Right lobe of liver (tissue), 6 donors: ENCODE results near the gene RIMS4. TPM values are rescaled to one million over a fixed set of nuclear protein-coding genes. Genes with fewer than 3 reads are reported as not detected.

Experiments
- ATAC-seq, 4 donors: fragments of 200-7000 bp; cut with Tn5 transposase; one replicate each; pipeline ENCODE4 v1.9.1; 2020; ENCODE audit warnings: mild to moderate bottlenecking in 4 of 4, moderate library complexity in 4 of 4
- DNase-seq, 3 donors: peaks; one replicate each; pipeline ENCODE4 v3.0.0-alpha.2; 2020
- H3K27ac ChIP-seq, 3 donors: fragments of 200-600 bp; one replicate each; pipeline ENCODE4 v1.8.0; 2022
- H3K27me3 ChIP-seq, 2 donors: fragments of 200-600 bp; one replicate each; pipeline ENCODE4 v1.8.0; 2022
- H3K36me3 ChIP-seq, 4 donors: fragments of 200-600 bp; sonication (generic) in 1 of 4; one replicate each; pipeline versions ENCODE4 v1.5.1 to v1.8.0; 2017 to 2022; ENCODE audit warnings: control low read depth in 1 of 4
- H3K4me1 ChIP-seq, 4 donors: fragments of 200-600 bp; sonication (generic) in 1 of 4; one replicate each; pipeline versions ENCODE4 v1.5.1 to v1.8.0; 2017 to 2022; ENCODE audit warnings: control low read depth in 1 of 4
- H3K4me3 ChIP-seq, 3 donors: fragments of 200-600 bp; one replicate each; pipeline ENCODE4 v1.8.0; 2022
- H3K9me3 ChIP-seq, 4 donors: fragments of 200-600 bp; sonication (generic) in 1 of 4; one replicate each; pipeline versions ENCODE4 v1.5.1 to v1.8.0; 2017 to 2022; ENCODE audit warnings: control low read depth in 1 of 4
- POLR2A ChIP-seq: fragments of 450-650 bp; IDR thresholded peaks from one replicate; pipeline ENCODE4 v1.6.1; 2017; ENCODE audit warnings: antibody characterized with exemption, mild to moderate bottlenecking
- WGBS: methylation state at CpG from one replicate; pipeline ENCODE4 v1.1.6; 2018; ENCODE audit warnings: low coverage, low lambda C conversion rate; ENCODE audit not compliant: insufficient coverage; ENCODE audit errors: missing lambda C conversion rate; 5-methylcytosine and 5-hydroxymethylcytosine counted together
- intact Hi-C, 2 donors: fragments of 100-400 bp; cut with DNase I; formaldehyde crosslinking; loops; one replicate each; pipeline versions ENCODE4 v1.11.2 to v1.14.1; 2022
- long read RNA-seq: library from polyadenylated mRNA; unstranded; transcript quantifications from one replicate; pipeline ENCODE4 v2.0.0, GENCODE V29; 2019
- total RNA-seq, 6 experiments: library from RNA; depleted of rRNA in 2 of 6; stranded (reverse); fragments of >200 nt in 2 of 6; fragmentation: NEBNext Ultra II Directional in 3 of 6; extraction: Animal tissue kit (Norgen Biotek cat#: 25700) in 3 of 6; gene quantifications; one replicate each; pipeline versions ENCODE4 v1.1.0 to v1.2.4, GENCODE V29; 2016 to 2023
- TF ChIP-seq, protein P1 (sequence below), 4 donors: fragments of 200-600 bp in 3 of 4; fragments of 450-650 bp in 1 of 4; IDR thresholded peaks; one replicate each; pipeline versions ENCODE4 v1.5.1 to v1.8.0; 2016 to 2022; ENCODE audit warnings: antibody characterized with exemption in 4 of 4, mild to moderate bottlenecking in 2 of 4
- donor health status: DM: no; HTN: yes; CAD: no.
- donor health status: DM: no; HTN: no; CAD: no.
- donor health status: DM: no; HTN: no; CAD: no.
- donor health status: DM: no; HTN: yes; CAD: no.
- donor health status: DM: no; HTN: yes; CAD: no.

Gene RIMS4
- total RNA-seq, result not detected
- long read RNA-seq, result 0 reads

DNA sequence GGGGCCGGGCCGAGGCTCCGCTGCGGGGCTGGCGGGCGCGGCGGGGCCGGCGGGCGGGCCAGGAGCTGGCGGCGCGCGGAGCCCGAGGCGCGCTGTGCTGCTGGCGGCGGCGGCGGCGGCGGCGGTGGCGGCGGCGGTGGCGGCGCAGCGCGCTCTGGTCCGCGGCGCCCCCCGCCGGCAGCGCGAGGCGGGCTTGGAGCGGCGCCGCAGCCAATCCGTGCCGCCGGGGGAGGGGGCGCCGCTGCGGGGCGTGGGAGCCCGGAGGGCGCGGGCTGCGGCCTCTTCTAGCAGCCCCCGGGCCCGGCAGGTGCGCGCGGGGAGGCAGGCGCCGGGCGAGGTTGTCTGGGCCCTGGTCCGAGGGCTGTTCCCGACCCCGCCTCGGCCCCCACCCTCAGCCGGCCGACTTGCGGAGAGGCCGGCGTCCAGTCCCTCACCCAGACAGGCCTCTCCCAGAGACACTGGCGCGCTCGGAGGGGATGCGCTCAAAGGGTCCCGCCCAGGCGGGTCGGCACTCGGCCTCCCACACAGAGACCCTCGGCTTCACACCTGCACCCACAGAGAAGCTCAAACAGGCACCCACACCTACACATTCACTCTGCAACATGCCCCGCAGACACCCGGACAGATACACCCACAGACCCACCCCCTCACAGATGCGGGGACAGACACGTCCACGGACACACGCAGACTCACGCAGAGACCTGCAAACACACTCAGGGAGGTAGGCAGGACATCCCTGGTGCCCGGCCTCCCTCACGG lies at the start of gene RIMS4:
Gene RIMS4 (minus strand): TSS at position 156 of the 759 bp plus-strand sequence. CDS start 275 bp downstream, outside the sequence.
- 40% methylated on average over 1 of the region's 89 CpGs for WGBS
- H3K27ac ChIP-seq, result no peak within 1 kb of the TSS
- peak in 1 of 3 donors; percentile 26 for DNase-seq
- ATAC-seq, result no peak
- no peak within 1 kb of the TSS for H3K4me3 ChIP-seq
- intact Hi-C loops, result no loop called here
- no peaks in the 10 kb centered on the region for H3K4me1 ChIP-seq
- no peak for TF ChIP-seq POLR2A
- TF ChIP-seq, protein P1, sequence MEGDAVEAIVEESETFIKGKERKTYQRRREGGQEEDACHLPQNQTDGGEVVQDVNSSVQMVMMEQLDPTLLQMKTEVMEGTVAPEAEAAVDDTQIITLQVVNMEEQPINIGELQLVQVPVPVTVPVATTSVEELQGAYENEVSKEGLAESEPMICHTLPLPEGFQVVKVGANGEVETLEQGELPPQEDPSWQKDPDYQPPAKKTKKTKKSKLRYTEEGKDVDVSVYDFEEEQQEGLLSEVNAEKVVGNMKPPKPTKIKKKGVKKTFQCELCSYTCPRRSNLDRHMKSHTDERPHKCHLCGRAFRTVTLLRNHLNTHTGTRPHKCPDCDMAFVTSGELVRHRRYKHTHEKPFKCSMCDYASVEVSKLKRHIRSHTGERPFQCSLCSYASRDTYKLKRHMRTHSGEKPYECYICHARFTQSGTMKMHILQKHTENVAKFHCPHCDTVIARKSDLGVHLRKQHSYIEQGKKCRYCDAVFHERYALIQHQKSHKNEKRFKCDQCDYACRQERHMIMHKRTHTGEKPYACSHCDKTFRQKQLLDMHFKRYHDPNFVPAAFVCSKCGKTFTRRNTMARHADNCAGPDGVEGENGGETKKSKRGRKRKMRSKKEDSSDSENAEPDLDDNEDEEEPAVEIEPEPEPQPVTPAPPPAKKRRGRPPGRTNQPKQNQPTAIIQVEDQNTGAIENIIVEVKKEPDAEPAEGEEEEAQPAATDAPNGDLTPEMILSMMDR (IDR thresholded peaks at IDR 0.05), result no peak
- peaks cover 0 to 15% of the 10 kb centered on the region in 2 donors for H3K27me3 ChIP-seq
- H3K9me3 ChIP-seq, result no peaks in the 10 kb centered on the region
- H3K36me3 ChIP-seq, result no peaks in the 10 kb centered on the region

DNA sequence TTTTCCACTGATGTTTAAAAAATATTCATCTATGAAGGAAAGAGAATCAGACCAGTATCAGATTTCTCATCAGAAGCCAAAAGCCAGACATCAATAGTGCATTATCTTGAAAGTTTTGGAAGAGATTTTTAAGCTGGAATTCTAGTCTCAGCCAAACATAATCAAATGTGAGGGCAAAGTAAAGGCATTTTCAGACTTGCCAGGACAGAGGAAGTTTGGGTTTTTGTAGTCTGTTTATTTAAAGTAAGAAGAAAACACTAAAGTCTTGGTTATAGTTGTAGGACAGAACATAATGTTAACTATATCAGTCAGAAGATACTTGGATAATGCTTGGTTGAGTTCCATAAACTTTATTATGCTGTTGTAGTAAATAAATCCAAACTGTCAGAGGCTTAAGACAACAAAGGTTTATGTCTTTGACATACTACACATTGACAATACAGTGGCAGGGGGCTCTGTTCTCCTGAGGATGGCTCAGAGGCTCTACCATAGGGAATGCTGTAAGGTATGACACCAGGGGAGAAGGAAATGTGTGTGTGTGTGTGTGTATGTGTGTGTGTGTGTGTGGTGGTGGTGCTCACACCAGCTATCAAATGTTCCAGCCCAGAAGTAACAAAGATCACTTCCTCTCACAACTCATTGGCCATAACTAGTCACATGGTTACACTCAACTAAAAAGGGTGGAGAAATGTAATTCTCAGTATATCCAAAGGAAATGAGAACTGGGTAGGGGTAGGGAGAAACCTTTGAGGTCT lies 48.4 kb upstream of the RIMS4 start:
- ATAC-seq, result no peak
- intact Hi-C loops, result no loop called here
- no peak overlapping the region for H3K27ac ChIP-seq
- no peaks in the 10 kb centered on the region for H3K4me1 ChIP-seq
- H3K36me3 ChIP-seq, result no peaks in the 10 kb centered on the region
- no peaks in the 10 kb centered on the region for H3K27me3 ChIP-seq
- H3K9me3 ChIP-seq, result no peaks in the 10 kb centered on the region
- no peak for DNase-seq
- no peak overlapping the region for H3K4me3 ChIP-seq
- TF ChIP-seq POLR2A, result no peak
- TF ChIP-seq, protein P1 (IDR thresholded peaks at IDR 0.05), result no peak

DNA sequence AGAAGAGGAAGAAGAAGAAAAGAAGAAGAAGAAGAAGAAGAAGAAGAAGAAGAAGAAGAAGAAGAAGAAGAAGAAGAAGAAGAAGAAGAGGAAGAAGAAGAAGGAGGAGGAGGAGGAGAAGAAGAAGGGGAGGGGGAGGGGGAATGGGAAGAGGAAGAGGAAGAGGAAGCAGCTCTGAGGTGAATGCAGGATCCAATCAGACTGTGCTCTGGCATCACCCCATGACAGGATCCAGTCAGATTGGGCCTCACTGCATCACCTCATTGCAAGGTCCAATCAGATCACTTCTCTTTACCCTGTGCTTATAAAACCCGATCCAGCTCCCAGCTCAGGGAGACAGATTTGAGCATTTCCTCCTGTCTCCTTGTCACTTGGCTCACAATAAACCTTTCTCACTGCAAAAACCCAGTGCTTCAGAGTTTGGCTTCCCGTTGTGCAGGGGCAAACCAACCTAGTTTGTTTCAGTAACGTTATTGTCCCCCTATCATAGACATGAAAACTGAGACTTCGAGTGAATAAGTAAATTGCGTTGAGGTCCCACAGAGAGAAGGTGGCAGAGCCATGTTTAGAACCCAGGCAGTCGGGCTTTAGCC lies 46.6 kb upstream of the RIMS4 start:
- TF ChIP-seq, protein P1 (IDR thresholded peaks at IDR 0.05), result no peak
- TF ChIP-seq POLR2A, result no peak
- Histone ChIP-seq H3K27ac (no peak overlapping the region), H3K27me3 (no peaks in the 10 kb centered on the region), H3K4me3 (no peak overlapping the region), H3K9me3 (no peaks in the 10 kb centered on the region), H3K36me3 (no peaks in the 10 kb centered on the region), H3K4me1 (no peaks in the 10 kb centered on the region)
- intact Hi-C loops, result no loop called here
- ATAC-seq, result no peak
- WGBS, result 94% methylated on average over 5 of the region's 6 CpGs
- no peak for DNase-seq

DNA sequence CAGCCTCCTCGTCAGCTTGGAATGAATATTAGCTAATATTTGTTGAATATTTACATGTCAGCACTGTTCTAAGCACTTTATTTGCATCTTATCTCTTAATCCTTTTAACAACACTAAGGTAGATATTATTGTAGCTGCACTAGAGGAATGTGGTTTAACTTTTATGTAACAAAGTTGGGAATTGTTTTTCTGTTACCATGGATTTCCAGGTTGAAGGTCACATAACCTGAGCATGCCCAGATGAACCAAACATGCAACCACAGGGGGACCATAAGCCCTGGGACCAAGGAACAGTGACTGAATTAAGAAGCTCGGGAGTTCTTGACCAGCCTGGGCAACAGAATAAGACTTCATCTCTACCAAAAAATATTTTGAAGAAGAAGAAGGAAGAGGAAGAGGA lies 46.1 kb upstream of the RIMS4 start:
- no peak overlapping the region for H3K27ac ChIP-seq

More for the DNA sequence above, 46.1 kb upstream of the RIMS4 start:
- Histone ChIP-seq H3K27me3 (no peaks in the 10 kb centered on the region), H3K4me1 (no peaks in the 10 kb centered on the region), H3K9me3 (no peaks in the 10 kb centered on the region), H3K36me3 (no peaks in the 10 kb centered on the region), H3K4me3 (no peak overlapping the region)
- DNase-seq (no peak), ATAC-seq (no peak)
- no peak for TF ChIP-seq POLR2A
- TF ChIP-seq, protein P1 (IDR thresholded peaks at IDR 0.05), result no peak
- intact Hi-C loops, result no loop called here
- WGBS, result 53% methylated on average over 2 of the region's 2 CpGs
